NCI-H526 treated with DMSO at 0.1 percent for 48 hours (cell line): ENCODE results near the gene ALKBH7.

Experiments
- DNase-seq: peaks from one replicate; lab custom pipeline; 2025; lab: John Stamatoyannopoulos, UW

ALKBH7 gene

GRCh38 chr19:6424195-6424938, 51.8 kb downstream of the ALKBH7 start, which contains the start of gene KHSRP:
KHSRP (minus strand) TSS chr19:6424811; CDS start chr19:6424701, 110 bp downstream.
- DNase-seq = no peak
